Measurements from ENCODE around the gene TMCC2.
"Not testable (repeated sequence)": the region's sequence is repeated elsewhere in the genome, so short reads cannot be mapped to it uniquely, and the experiment has no call there.

The TMCC2 gene

GRCh38 chr1:205284420-205285144 is 56.8 kb downstream of the TMCC2 start:
- peak; percentile 100 for DNase-seq

GRCh38 chr1:205285381-205286101 is 57.8 kb downstream of the TMCC2 start:
- peak; percentile 43 for DNase-seq

GRCh38 chr1:205286335-205286950 is 58.7 kb downstream of the TMCC2 start:
- DNase-seq = no peak

- no peak for DNase-seq
Observed at GRCh38 chr1:205287076-205287475, 59.3 kb downstream of the TMCC2 start.

- no peak for DNase-seq
Observed at GRCh38 chr1:205287767-205288559, 60.2 kb downstream of the TMCC2 start.

GRCh38 chr1:205291596-205291995 is 63.9 kb downstream of the TMCC2 start:
- no peak for DNase-seq

- DNase-seq = no peak
Observed at GRCh38 chr1:205293350-205294074, 65.8 kb downstream of the TMCC2 start.

GRCh38 chr1:205294175-205294917 is 66.6 kb downstream of the TMCC2 start:
- DNase-seq = peak; percentile 76

- peak; percentile 55 for DNase-seq
Observed at GRCh38 chr1:205294934-205295333, 67.2 kb downstream of the TMCC2 start.

- DNase-seq = no peak
Observed at GRCh38 chr1:205296154-205296553, 68.4 kb downstream of the TMCC2 start.

- DNase-seq = not testable (repeated sequence)
Observed at GRCh38 chr1:205297546-205298177, 69.9 kb downstream of the TMCC2 start.

GRCh38 chr1:205298191-205298994 is 70.6 kb downstream of the TMCC2 start:
- DNase-seq = peak; percentile 87

- DNase-seq = no peak
Observed at GRCh38 chr1:205300149-205300548, 72.4 kb downstream of the TMCC2 start.

- DNase-seq = peak; percentile 99
Observed at GRCh38 chr1:205301205-205301821, 73.6 kb downstream of the TMCC2 start.

- peak; percentile 76 for DNase-seq
Observed at GRCh38 chr1:205301842-205302588, 74.3 kb downstream of the TMCC2 start.

- no peak for DNase-seq
Observed at GRCh38 chr1:205303247-205303888, 75.6 kb downstream of the TMCC2 start.

GRCh38 chr1:205304046-205304694 is 76.4 kb downstream of the TMCC2 start:
- no peak for DNase-seq

GRCh38 chr1:205304695-205305070 is 76.9 kb downstream of the TMCC2 start:
- DNase-seq = no peak

Measured in DMS53 (cell line).